DOHH2 (cell line): ENCODE measurements around the gene ST3GAL3.
A peak's percentile ranks its signal among the peaks of the same experiment; 100 is the strongest.

Source experiments
- H3F3A ChIP-seq: fragments of 200-600 bp; sonication (generic), shearing (Covaris generic); 2 replicates; pipeline ENCODE4 v1.6.0; 2016; ENCODE audit warnings: antibody characterized with exemption, mild to moderate bottlenecking; ENCODE audit not compliant: control insufficient read depth, insufficient read depth
- H3K27ac ChIP-seq: fragments of 200-600 bp; sonication (generic); 2 replicates; pipeline ENCODE4 v1.5.1; 2014; ENCODE audit warnings: low read depth, mild to moderate bottlenecking, low read length, moderate library complexity
- H3K27me3 ChIP-seq: fragments of 200-600 bp; sonication (generic); 2 replicates; pipeline ENCODE4 v1.6.1; 2014; ENCODE audit warnings: mild to moderate bottlenecking, low read length, mixed read lengths; ENCODE audit not compliant: control insufficient read depth
- H3K36me3 ChIP-seq: fragments of 200-600 bp; sonication (generic); 2 replicates; pipeline ENCODE4 v1.6.1; 2014; ENCODE audit warnings: mild to moderate bottlenecking, low read length, moderate library complexity, mixed read lengths; ENCODE audit not compliant: control insufficient read depth
- H3K4me1 ChIP-seq: fragments of 200-600 bp; sonication (generic); 2 replicates; pipeline ENCODE4 v1.6.1; 2014; ENCODE audit warnings: mild to moderate bottlenecking, low read length, mixed read lengths; ENCODE audit not compliant: control insufficient read depth
- H3K4me2 ChIP-seq: fragments of 200-600 bp; sonication (generic); 2 replicates; pipeline ENCODE4 v1.6.0; 2014; ENCODE audit warnings: mild to moderate bottlenecking, low read length, moderate library complexity
- H3K4me3 ChIP-seq: fragments of 200-600 bp; sonication (generic); 2 replicates; pipeline ENCODE4 v1.5.1; 2014; ENCODE audit warnings: mild to moderate bottlenecking, low read length, mixed read lengths
- H3K79me2 ChIP-seq: fragments of 200-600 bp; sonication (generic); 2 replicates; pipeline ENCODE4 v1.6.1; 2014; ENCODE audit warnings: mild to moderate bottlenecking, low read length, mixed read lengths; ENCODE audit not compliant: control insufficient read depth
- H3K9me2 ChIP-seq: fragments of 200-600 bp; sonication (generic); replicated peaks from 2 replicates; pipeline ENCODE4 v1.6.1; 2014; ENCODE audit warnings: mild to moderate bottlenecking, low read length, mixed read lengths; ENCODE audit not compliant: control insufficient read depth
- H3K9me3 ChIP-seq: fragments of 200-600 bp; sonication (generic); 2 replicates; pipeline ENCODE4 v1.6.1; 2014; ENCODE audit warnings: antibody characterized with exemption, low read length, mixed read lengths; ENCODE audit not compliant: control insufficient read depth, insufficient read depth
- H4K20me1 ChIP-seq: fragments of 200-600 bp; sonication (generic); 2 replicates; pipeline ENCODE4 v1.6.0; 2014; ENCODE audit warnings: low read depth, mild to moderate bottlenecking, antibody characterized with exemption, low read length, moderate library complexity; ENCODE audit not compliant: control insufficient read depth, insufficient read depth
- EZH2phosphoT487 ChIP-seq: fragments of 200-600 bp; sonication (generic); IDR thresholded peaks from 2 replicates; pipeline ENCODE4 v1.6.1; 2017; ENCODE audit warnings: borderline replicate concordance, mild to moderate bottlenecking, antibody characterized with exemption, low read length, moderate library complexity, mixed read lengths
- TF ChIP-seq, protein P1 (sequence below): fragments of 200-600 bp; sonication (generic); IDR thresholded peaks from one replicate; pipeline ENCODE4 v1.5.1; 2014; ENCODE audit warnings: antibody characterized with exemption, mild to moderate bottlenecking, low read depth, low read length; ENCODE audit not compliant: poor library complexity, severe bottlenecking

Gene ST3GAL3

DNA sequence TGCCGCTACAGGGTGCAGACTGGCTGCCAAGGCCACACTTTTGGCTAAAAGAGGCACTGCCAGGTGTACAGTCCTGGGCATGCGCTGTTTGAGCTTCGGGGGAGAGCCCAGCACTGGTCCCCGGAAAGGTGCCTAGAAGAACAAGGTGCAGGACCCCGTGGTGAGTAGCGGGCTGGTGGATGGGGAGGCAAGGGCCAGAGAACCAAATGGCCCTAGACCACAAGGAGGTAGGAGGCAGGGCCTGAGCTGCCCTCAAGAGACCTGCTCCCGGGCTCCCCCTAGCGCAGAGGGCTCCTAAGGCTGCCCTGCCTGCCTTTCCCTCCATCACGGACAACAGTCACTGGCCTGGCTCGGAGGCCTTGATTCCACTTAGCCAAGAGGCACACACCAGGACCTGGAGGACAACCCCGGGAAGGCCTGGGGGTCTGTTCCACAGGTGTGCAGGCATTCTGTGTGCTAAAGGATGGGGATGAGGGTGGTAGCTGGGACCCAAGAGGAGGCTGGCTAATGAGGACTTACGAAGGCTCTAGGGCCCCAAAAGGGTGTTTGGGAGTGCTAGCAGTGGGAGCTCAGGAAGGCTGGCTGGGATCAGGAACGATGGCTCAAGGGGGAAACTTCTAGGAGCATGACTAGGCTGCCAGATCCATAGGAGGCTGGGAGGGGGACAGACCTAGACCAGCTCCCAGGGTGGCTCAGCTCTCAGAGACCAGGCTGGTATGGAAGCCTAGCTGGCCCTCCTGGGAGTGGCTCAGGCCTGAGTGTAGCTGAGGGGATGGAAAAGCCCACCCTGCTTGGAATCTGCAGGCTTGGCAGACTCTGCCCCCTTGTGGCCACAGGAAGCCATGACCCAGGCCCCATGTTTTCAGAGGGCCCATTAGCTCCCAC is 227.0 kb downstream of the ST3GAL3 start:
- Histone ChIP-seq H3K4me2 (no peak overlapping the region), H3K9me2 (no peaks in the 10 kb centered on the region), H3K4me3 (no peak overlapping the region), H3K27me3 (no peaks in the 10 kb centered on the region), H3K9me3 (no peaks in the 10 kb centered on the region), H3F3A (no peaks in the 10 kb centered on the region), H3K79me2 (no peaks in the 10 kb centered on the region), H4K20me1 (no peaks in the 10 kb centered on the region), H3K36me3 (no peaks in the 10 kb centered on the region; the same call in 1 of the 2 replicates), H3K4me1 (peaks cover 5% of the 10 kb centered on the region), H3K27ac (no peak overlapping the region)
- TF ChIP-seq, protein P1, sequence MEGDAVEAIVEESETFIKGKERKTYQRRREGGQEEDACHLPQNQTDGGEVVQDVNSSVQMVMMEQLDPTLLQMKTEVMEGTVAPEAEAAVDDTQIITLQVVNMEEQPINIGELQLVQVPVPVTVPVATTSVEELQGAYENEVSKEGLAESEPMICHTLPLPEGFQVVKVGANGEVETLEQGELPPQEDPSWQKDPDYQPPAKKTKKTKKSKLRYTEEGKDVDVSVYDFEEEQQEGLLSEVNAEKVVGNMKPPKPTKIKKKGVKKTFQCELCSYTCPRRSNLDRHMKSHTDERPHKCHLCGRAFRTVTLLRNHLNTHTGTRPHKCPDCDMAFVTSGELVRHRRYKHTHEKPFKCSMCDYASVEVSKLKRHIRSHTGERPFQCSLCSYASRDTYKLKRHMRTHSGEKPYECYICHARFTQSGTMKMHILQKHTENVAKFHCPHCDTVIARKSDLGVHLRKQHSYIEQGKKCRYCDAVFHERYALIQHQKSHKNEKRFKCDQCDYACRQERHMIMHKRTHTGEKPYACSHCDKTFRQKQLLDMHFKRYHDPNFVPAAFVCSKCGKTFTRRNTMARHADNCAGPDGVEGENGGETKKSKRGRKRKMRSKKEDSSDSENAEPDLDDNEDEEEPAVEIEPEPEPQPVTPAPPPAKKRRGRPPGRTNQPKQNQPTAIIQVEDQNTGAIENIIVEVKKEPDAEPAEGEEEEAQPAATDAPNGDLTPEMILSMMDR, result peak; percentile 74
- TF ChIP-seq EZH2phosphoT487, result no peak

DNA sequence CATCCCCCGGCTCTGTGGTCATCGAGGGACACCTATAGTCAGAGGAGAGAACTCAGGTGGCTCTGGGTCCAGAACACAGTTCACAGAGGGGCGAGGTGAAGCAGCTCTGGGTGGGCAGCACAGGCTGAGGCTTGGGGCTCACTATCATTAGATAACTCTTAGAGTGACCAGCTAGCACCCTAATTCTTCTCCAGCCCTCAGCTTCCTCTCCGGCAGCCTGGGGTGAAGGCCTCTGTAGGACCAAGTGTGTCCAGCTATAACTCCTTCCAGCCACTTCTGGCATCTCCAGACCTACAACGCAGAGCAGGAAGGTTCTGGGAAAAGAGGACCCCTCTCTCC is 227.6 kb downstream of the ST3GAL3 start:
- H3K79me2 ChIP-seq, result no peaks in the 10 kb centered on the region
- H4K20me1 ChIP-seq, result no peaks in the 10 kb centered on the region
- H3K27me3 ChIP-seq, result no peaks in the 10 kb centered on the region
- H3K27ac ChIP-seq, result no peak overlapping the region
- TF ChIP-seq, protein P1, result no peak
- no peak for TF ChIP-seq EZH2phosphoT487
- H3K4me3 ChIP-seq, result no peak overlapping the region
- H3F3A ChIP-seq, result no peaks in the 10 kb centered on the region
- peaks cover 5% of the 10 kb centered on the region for H3K4me1 ChIP-seq
- H3K9me3 ChIP-seq, result no peaks in the 10 kb centered on the region
- no peak overlapping the region for H3K4me2 ChIP-seq
- no peaks in the 10 kb centered on the region for H3K9me2 ChIP-seq
- no peaks in the 10 kb centered on the region; the same call in 1 of the 2 replicates for H3K36me3 ChIP-seq

DNA sequence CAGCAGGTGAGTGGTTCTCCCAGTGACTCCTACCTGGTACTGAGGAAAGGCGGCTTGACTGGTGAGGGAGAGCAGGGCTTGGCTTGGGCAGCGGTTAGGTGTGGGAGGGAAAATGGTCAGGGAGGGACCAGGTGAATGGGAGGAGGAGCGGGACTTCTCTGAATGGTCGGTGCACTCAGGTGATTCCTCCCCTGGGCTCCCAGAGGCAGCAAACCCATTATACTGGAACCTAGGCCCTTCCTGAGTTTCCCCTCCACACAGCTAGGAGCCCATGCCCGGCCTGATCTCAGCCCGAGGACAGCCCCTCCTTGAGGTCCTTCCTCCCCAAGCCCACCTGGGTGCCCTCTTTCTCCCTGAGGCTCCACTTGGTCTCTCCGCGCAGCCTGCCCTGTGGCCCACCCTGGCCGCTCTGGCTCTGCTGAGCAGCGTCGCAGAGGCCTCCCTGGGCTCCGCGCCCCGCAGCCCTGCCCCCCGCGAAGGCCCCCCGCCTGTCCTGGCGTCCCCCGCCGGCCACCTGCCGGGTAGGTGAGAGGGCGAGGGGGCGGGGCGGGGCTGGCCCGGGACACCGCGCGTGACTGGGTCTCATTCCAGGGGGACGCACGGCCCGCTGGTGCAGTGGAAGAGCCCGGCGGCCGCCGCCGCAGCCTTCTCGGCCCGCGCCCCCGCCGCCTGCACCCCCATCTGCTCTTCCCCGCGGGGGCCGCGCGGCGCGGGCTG is 228.5 kb downstream of the ST3GAL3 start:
- no peaks in the 10 kb centered on the region for H3F3A ChIP-seq
- no peaks in the 10 kb centered on the region; the same call in 1 of the 2 replicates for H3K36me3 ChIP-seq
- no peaks in the 10 kb centered on the region for H3K9me2 ChIP-seq
- no peaks in the 10 kb centered on the region for H3K27me3 ChIP-seq
- no peak overlapping the region for H3K4me3 ChIP-seq
- no peak overlapping the region for H3K27ac ChIP-seq
- H4K20me1 ChIP-seq, result no peaks in the 10 kb centered on the region
- TF ChIP-seq EZH2phosphoT487, result no peak
- TF ChIP-seq, protein P1, result no peak
- peaks cover 5% of the 10 kb centered on the region for H3K4me1 ChIP-seq
- no peaks in the 10 kb centered on the region for H3K79me2 ChIP-seq
- no peaks in the 10 kb centered on the region for H3K9me3 ChIP-seq
- 0 out of 2 replicates have a peak overlapping the region, but pooled peaks have one; percentile 16 for H3K4me2 ChIP-seq
